Activated naive CD8-positive, alpha-beta T cell treated with anti-CD3 and anti-CD28 coated beads, Interleukin-2, amount 10 ng/mL, durations not matched to agents 7 days and 5 days (primary cell): ENCODE data around the gene SLC9A9. TPM values are rescaled to one million over a fixed set of nuclear protein-coding genes. Genes with fewer than 3 reads are reported as not detected.

ENCODE experiments used
- ATAC-seq: fragments of 150-1000 bp; cut with Tn5 transposase; one replicate; pipeline ENCODE4 v1.10.0; 2021; ENCODE audit warnings: low read depth, moderate library complexity
- POLR2A ChIA-PET: fragments of 350-600 bp; sonication (Branson Sonifier 250); formaldehyde crosslinking; loops from one replicate; lab custom pipeline; 2021; ENCODE audit warnings: antibody characterized with exemption; lab: Charles Lee
- DNase-seq: peaks from one replicate; pipeline ENCODE4 v3.0.0; 2021
- H3K27ac Mint-ChIP-seq: one replicate; pipeline ENCODE4 v1.8.0; 2022; ENCODE audit warnings: mild to moderate bottlenecking, mixed read lengths
- H3K27me3 Mint-ChIP-seq: one replicate; pipeline ENCODE4 v1.8.0; 2022; ENCODE audit warnings: mild to moderate bottlenecking, moderate library complexity, mixed read lengths
- H3K36me3 Mint-ChIP-seq: one replicate; pipeline ENCODE4 v1.8.0; 2021; ENCODE audit warnings: mild to moderate bottlenecking, mixed read lengths
- H3K4me1 Mint-ChIP-seq: one replicate; pipeline ENCODE4 v1.8.0; 2021; ENCODE audit warnings: mixed read lengths
- H3K4me3 Mint-ChIP-seq: one replicate; pipeline ENCODE4 v1.8.0; 2022; ENCODE audit warnings: mild to moderate bottlenecking, moderate library complexity, mixed read lengths
- H3K9me3 Mint-ChIP-seq: one replicate; pipeline ENCODE4 v1.8.0; 2021; ENCODE audit warnings: mixed read lengths
- total RNA-seq, 2 experiments: library from RNA; stranded (reverse); gene quantifications; one replicate each; pipeline ENCODE4 v1.2.3, GENCODE V29; 2021

The SLC9A9 gene
- total RNA-seq, 2 experiments from 2014 or later, result 9.9 to 13.2 TPM

DNA sequence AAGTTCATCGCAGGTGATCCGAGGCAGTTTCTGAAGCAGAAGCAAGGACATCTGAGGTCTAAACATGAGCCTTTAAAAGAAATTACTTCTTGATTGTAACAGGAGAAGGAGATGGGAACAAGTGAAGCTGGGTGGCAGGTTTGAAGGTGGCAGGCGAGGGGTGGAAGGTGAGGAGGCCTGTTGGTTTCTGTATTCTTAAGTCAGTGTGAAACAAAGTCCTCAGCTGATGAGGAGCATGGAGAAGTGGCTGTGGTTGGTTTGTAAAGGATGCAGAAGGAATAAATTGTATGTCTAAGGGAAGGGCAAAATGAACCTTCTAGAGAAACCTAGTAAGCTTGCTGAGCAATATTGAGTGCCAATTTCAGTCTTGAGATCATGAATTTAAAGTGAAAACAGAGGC, 429.9 kb downstream of the SLC9A9 start:
- DNase-seq (no peak), ATAC-seq (no peak)
- Mint-ChIP-seq H3K4me3 (no peak overlapping the region), H3K36me3 (peaks cover 4% of the 10 kb centered on the region), H3K27me3 (no peaks in the 10 kb centered on the region), H3K4me1 (peaks cover 12% of the 10 kb centered on the region), H3K9me3 (peaks cover 2% of the 10 kb centered on the region), H3K27ac (no peak overlapping the region)
- POLR2A ChIA-PET, result no interaction called here

DNA sequence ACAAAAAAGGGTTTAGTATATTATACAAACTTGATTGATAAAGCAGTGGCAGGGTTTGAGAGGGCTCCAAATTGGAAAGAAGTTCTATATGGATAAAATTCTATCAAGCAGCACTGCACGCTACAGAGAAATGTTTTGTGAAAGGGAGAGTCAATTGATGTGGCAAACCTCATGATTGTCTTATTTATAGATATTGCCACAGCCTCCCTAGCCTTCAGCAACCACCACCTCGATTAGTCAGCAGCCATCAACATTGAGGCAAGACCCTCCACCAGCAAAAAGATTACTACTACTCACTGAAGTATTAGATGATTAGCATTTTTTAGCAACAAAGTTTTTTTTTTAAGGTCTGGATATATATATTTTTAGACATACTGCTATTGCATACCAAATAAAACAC, 432.0 kb downstream of the SLC9A9 start:
- H3K4me3 Mint-ChIP-seq, result no peak overlapping the region
- H3K9me3 Mint-ChIP-seq, result peaks cover 2% of the 10 kb centered on the region
- no peak overlapping the region for H3K27ac Mint-ChIP-seq
- no peaks in the 10 kb centered on the region for H3K27me3 Mint-ChIP-seq
- DNase-seq (no peak), ATAC-seq (no peak)
- POLR2A ChIA-PET, result no interaction called here
- peaks cover 3% of the 10 kb centered on the region for H3K36me3 Mint-ChIP-seq
- H3K4me1 Mint-ChIP-seq, result peaks cover 12% of the 10 kb centered on the region

DNA sequence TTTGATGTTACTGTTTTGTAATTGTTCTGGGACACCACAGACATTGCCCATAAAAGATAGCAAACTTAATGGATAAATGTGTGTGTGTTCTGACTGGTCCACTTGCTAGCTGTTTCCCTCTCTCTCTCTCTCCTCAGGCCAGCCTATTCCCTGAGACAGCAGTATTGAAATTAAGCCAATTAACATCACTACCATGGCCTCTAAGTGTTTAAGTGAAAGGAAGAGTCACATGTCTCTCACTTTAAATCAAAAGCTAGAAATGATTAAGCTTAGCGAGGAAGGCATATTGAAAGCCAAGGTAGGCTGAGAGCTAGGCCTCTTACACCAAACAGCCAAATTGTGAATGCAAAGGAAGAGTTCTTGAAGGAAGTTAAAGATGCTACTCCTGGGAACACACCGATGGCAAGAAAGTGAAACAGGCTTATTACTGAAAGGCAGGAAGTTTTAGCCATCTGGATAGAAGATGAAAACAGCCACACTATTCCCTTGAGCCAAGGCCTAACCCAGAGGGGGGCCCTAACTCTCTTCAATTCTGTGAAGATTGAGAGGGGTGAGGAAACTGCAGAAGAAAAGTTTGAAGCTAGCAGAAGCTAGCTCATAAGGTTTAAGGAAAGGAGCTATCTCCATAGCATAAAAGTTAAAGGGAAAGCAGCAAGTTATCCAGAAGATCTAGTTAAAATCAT, 433.6 kb downstream of the SLC9A9 start:
- H3K4me1 Mint-ChIP-seq, result peaks cover 12% of the 10 kb centered on the region
- ATAC-seq, result no peak
- no peaks in the 10 kb centered on the region for H3K27me3 Mint-ChIP-seq
- peaks cover 3% of the 10 kb centered on the region for H3K36me3 Mint-ChIP-seq
- DNase-seq, result no peak
- peaks cover 2% of the 10 kb centered on the region for H3K9me3 Mint-ChIP-seq
- POLR2A ChIA-PET, result no interaction called here
- H3K4me3 Mint-ChIP-seq, result no peak overlapping the region
- no peak overlapping the region for H3K27ac Mint-ChIP-seq

DNA sequence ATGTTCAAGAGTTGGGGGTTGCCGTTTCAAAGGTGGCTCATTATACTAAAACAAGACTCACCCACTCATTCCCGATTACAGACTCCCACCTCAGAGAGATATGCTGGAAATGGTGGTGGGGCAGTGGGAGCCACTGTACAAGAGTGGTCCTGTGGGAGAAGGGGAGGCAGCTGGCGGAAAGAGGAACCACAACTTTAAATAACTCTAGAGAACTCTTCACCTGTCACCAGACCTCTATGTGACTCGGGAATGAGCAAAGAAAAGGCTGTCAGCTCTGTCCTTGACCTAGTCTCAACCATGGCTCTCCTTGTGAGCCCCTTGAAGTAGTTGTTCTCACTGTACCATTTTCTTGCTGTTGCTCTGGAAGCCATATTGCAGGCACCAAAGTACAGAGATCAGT, 434.9 kb downstream of the SLC9A9 start:
- POLR2A ChIA-PET, result no interaction called here
- H3K27ac Mint-ChIP-seq, result no peak overlapping the region

DNA sequence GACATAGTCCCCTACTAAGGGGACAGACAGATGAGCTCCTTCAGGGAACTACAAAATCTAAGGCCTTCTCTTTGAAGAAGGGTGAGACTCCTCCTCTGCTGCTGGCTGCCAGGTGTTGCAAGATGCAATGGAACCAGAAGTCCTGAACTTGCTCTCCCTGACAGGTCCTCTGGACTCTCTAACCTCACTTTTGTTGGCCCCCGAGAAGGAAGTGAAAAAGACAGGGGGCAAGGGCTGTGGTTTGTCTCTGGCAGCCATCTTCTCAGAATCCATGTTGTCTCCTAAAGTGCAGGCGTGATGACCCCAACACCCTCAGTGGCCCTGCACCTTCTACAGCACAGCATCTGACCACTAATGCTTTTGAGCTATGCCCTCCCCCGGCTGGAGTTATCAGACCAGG, 436.2 kb downstream of the SLC9A9 start:
- Mint-ChIP-seq H3K36me3 (peaks cover 3% of the 10 kb centered on the region), H3K9me3 (peaks cover 2% of the 10 kb centered on the region), H3K27ac (no peak overlapping the region), H3K4me3 (no peak overlapping the region), H3K27me3 (no peaks in the 10 kb centered on the region), H3K4me1 (peaks cover 12% of the 10 kb centered on the region)
- ATAC-seq (no peak), DNase-seq (no peak)
- POLR2A ChIA-PET, result no interaction called here

More for the DNA sequence above, 434.9 kb downstream of the SLC9A9 start:
- peaks cover 3% of the 10 kb centered on the region for H3K36me3 Mint-ChIP-seq
- H3K4me1 Mint-ChIP-seq, result peaks cover 12% of the 10 kb centered on the region
- ATAC-seq (no peak), DNase-seq (no peak)
- H3K27me3 Mint-ChIP-seq, result no peaks in the 10 kb centered on the region
- peaks cover 2% of the 10 kb centered on the region for H3K9me3 Mint-ChIP-seq
- H3K4me3 Mint-ChIP-seq, result no peak overlapping the region

DNA sequence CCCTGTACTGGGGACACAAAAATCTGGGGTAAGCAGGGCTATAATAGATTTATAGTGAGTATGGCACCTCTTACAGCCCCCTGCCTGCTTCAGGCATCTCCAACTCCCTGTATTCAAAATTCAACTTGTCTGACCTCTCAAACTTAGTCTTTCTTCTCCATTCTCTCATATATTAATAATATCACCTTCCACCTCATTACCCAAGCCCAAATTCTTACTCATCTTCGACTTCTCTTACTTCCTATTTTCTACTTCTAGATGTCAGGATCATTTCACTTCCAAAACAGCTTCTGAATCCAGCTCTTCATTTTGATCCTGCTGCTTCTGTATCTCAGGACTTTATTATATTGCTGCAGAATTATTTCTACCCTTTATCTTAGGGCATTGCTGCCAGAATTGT, 438.0 kb downstream of the SLC9A9 start:
- POLR2A ChIA-PET, result no interaction called here
- no peak overlapping the region for H3K27ac Mint-ChIP-seq
- no peaks in the 10 kb centered on the region for H3K9me3 Mint-ChIP-seq
- no peak overlapping the region for H3K4me3 Mint-ChIP-seq
- H3K36me3 Mint-ChIP-seq, result no peaks in the 10 kb centered on the region
- DNase-seq (no peak), ATAC-seq (no peak)
- H3K27me3 Mint-ChIP-seq, result no peaks in the 10 kb centered on the region
- peaks cover 6% of the 10 kb centered on the region for H3K4me1 Mint-ChIP-seq

DNA sequence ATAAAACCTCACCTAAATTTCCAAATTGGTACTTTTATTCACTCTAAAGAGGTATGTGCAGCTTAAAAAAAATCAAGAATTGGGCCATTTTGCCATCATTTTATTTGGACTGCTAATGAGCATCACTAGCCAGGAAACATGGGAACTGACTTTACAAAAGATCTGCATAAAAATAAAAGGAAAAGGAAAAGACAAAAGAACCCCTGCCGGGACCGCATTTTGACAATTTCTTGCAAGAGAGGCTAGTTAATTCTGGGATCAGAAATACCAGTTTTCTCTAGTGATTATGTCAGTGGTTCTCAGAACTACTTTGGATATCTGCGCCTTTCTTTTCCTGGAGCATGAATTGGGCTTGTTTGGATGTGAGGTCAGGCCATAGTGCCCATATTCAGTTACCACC, 439.5 kb downstream of the SLC9A9 start:
- H3K4me3 Mint-ChIP-seq, result no peak overlapping the region
- H3K36me3 Mint-ChIP-seq, result peaks cover 1% of the 10 kb centered on the region
- H3K27ac Mint-ChIP-seq, result no peak overlapping the region
- H3K4me1 Mint-ChIP-seq, result no peaks in the 10 kb centered on the region
- ATAC-seq (no peak), DNase-seq (no peak)
- POLR2A ChIA-PET, result no interaction called here
- no peaks in the 10 kb centered on the region for H3K27me3 Mint-ChIP-seq
- no peaks in the 10 kb centered on the region for H3K9me3 Mint-ChIP-seq

DNA sequence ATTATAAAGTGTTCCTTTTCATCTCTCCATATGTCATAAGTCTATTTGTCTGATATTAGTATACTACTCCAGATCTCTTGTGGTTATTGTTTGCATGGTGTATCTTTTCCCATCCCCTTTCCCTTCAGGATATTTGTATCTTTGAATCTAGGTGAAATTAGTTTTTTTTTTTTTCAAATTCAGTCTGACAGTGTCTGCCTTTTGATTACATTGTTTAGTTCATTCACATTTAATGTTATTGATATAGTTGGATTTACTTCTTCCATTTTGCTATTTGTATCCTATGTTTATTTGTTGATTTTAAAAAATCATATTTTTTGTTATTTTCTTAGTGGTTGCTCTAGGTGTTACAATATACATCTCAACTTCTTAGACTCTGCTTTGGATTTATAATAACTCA, 445.7 kb downstream of the SLC9A9 start:
- Mint-ChIP-seq H3K27me3 (no peaks in the 10 kb centered on the region), H3K36me3 (peaks cover 1% of the 10 kb centered on the region), H3K27ac (no peak overlapping the region), H3K4me3 (no peak overlapping the region), H3K4me1 (no peaks in the 10 kb centered on the region), H3K9me3 (no peaks in the 10 kb centered on the region)
- no peak for DNase-seq
- ATAC-seq, result no peak
- POLR2A ChIA-PET, result no interaction called here

DNA sequence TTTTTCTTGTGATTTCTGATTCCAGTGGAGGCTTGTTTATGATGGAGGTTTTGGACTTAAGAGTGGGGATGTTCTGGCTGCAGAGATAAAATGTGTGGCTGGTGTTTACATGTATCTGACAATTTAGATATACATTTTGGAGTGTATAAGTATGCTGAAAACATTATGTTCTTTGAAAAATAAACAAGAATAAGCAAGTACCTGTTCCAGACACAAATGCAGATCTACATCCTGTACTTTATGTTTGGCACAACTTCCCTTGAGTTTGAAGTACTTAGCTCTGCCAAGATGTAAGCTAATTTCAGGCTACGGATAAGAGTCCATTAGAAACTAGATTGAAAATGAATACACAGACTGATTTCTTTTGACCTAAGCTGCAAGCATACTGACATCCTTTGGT, 451.5 kb downstream of the SLC9A9 start:
- Mint-ChIP-seq H3K27me3 (no peaks in the 10 kb centered on the region), H3K4me1 (no peaks in the 10 kb centered on the region), H3K4me3 (no peak overlapping the region), H3K36me3 (peaks cover 2% of the 10 kb centered on the region), H3K9me3 (peaks cover 8% of the 10 kb centered on the region), H3K27ac (no peak overlapping the region)
- DNase-seq (no peak), ATAC-seq (no peak)
- POLR2A ChIA-PET, result no interaction called here

DNA sequence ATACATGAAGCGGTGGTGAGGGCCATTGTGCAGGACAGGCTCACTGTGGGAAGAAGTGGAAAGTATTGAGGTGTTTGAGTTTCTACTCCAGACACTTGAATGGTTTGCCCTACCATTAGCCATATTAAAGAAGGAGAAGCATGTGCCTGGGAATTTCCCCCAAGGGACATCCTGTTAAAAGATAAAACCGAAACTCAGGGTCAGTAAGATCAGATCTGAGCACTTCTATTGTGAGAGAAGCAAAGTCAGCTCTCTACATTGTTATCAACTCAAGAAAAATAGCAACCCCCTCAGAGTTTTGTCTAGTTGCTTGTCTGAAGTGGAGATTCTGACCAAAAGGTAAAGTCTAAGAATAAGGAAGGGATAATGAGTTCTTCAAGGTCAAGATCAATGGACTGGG, 458.9 kb downstream of the SLC9A9 start:
- H3K4me1 Mint-ChIP-seq, result no peaks in the 10 kb centered on the region
- ATAC-seq, result no peak
- H3K36me3 Mint-ChIP-seq, result peaks cover 2% of the 10 kb centered on the region
- no peaks in the 10 kb centered on the region for H3K27me3 Mint-ChIP-seq
- H3K9me3 Mint-ChIP-seq, result peaks cover 9% of the 10 kb centered on the region
- POLR2A ChIA-PET, result no interaction called here
- H3K27ac Mint-ChIP-seq, result no peak overlapping the region
- DNase-seq, result no peak
- H3K4me3 Mint-ChIP-seq, result no peak overlapping the region

DNA sequence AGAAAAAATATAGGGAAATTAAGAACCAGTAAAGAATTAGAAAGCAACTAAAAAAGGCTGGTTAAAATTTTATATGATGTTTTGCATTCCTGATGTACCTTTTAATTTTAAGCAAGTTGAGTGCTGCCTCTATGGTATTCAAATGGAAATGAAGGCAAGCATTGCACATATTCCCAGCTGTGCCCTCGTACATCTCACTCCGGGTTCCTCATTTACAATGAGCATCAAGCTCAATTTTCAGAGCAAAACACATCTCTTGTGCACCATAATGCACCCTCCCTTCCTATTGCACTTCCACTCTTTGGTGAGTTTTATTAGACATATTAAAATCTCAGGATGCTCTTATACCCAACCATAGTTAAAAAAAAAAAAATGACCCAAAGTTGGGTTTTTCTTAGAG, 460.8 kb downstream of the SLC9A9 start:
- no peaks in the 10 kb centered on the region for H3K4me1 Mint-ChIP-seq
- H3K27me3 Mint-ChIP-seq, result no peaks in the 10 kb centered on the region
- POLR2A ChIA-PET, result no interaction called here
- H3K9me3 Mint-ChIP-seq, result peaks cover 5% of the 10 kb centered on the region
- no peak overlapping the region for H3K4me3 Mint-ChIP-seq
- no peak overlapping the region for H3K27ac Mint-ChIP-seq
- H3K36me3 Mint-ChIP-seq, result no peaks in the 10 kb centered on the region
- DNase-seq (no peak), ATAC-seq (no peak)

DNA sequence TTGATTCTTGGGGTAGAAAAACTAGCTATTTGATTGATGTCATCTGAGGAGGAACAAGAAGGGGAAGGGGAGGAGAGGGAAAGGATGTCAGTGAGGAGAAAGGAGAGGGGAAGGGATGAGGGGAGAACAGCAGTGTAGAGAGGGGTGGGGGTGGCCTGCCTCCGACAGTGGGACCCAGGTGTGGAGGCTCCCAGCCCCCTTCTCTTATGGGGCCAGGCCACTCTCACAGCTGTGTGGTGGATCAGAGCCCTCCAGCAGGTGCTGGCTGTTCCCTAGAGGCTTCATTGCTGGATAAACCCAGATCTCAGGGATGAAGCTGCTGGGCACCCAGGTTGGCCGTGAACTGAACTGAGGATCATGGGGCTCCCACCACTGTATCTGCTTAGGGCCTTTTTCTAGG, 464.2 kb downstream of the SLC9A9 start:
- H3K36me3 Mint-ChIP-seq, result peaks cover 2% of the 10 kb centered on the region
- peaks cover 1% of the 10 kb centered on the region for H3K9me3 Mint-ChIP-seq
- no peaks in the 10 kb centered on the region for H3K27me3 Mint-ChIP-seq
- no peak for DNase-seq
- ATAC-seq, result no peak
- no peak overlapping the region for H3K4me3 Mint-ChIP-seq
- POLR2A ChIA-PET, result no interaction called here
- H3K27ac Mint-ChIP-seq, result no peak overlapping the region
- no peaks in the 10 kb centered on the region for H3K4me1 Mint-ChIP-seq

DNA sequence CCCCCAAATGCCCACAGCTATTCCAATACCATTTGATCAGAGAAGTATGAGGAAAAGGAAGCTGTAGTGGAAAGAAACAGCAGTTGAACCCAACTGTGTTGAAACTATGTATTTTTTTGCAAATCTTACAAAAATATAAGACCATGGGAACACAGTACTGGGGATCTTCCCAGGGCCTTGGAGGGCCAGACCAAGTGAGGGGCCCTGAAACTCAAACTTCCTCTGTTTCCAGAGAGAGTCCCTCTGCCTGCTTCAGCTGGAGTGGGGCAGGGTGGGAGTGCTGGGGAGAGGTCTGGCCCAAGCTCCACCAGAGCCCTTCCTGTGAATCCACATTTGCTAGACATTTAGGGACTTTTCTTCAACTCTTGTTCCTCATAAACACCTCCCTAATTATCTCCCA, 464.8 kb downstream of the SLC9A9 start:
- H3K36me3 Mint-ChIP-seq, result peaks cover 2% of the 10 kb centered on the region
- H3K4me3 Mint-ChIP-seq, result no peak overlapping the region
- ATAC-seq (no peak), DNase-seq (no peak)
- H3K27me3 Mint-ChIP-seq, result no peaks in the 10 kb centered on the region
- H3K9me3 Mint-ChIP-seq, result peaks cover 1% of the 10 kb centered on the region
- no peak overlapping the region for H3K27ac Mint-ChIP-seq
- no peaks in the 10 kb centered on the region for H3K4me1 Mint-ChIP-seq
- POLR2A ChIA-PET, result no interaction called here

DNA sequence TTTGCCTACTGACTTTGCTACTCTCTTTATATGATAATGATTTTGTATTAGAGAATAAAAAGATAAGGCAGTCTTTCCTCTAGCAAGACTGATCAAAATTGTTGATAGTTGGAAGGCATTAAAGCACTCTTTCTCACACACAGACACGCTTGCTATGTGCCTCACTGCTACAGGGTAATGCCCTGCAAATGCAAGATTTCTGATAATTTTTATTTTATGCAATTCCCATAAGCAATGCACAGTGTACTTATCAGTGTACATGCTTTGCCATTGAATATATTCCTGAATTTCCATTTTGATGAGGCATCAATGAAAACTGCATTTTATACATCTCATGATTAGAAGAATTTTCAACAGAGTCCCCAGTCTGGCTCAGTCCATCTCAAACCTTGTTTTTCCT, 465.5 kb downstream of the SLC9A9 start:
- DNase-seq (no peak), ATAC-seq (no peak)
- Mint-ChIP-seq H3K4me1 (no peaks in the 10 kb centered on the region), H3K27me3 (no peaks in the 10 kb centered on the region), H3K27ac (no peak overlapping the region), H3K36me3 (peaks cover 2% of the 10 kb centered on the region), H3K4me3 (no peak overlapping the region), H3K9me3 (peaks cover 1% of the 10 kb centered on the region)
- POLR2A ChIA-PET, result no interaction called here

DNA sequence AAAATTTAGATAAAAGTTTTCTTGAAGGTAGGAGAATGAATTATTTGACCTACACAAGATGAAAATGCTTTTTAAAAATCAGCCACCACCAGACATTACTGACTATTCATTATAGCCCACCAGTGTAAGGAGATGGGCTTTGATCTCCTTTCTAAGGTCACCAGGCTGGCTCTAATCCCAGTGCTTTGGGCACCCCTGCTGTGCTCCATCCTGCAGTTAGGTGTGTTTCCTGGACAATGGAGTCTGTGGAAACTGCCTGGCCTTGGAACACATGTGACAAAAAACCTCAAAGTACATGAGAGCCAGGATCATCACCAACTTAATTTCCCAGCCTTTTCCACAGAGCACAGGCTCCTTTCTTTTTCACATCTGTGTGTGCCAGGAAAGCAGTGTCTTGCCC, 467.8 kb downstream of the SLC9A9 start:
- DNase-seq, result no peak

More for the DNA sequence above, 467.8 kb downstream of the SLC9A9 start:
- peaks cover 1% of the 10 kb centered on the region for H3K9me3 Mint-ChIP-seq
- ATAC-seq, result no peak
- H3K36me3 Mint-ChIP-seq, result peaks cover 2% of the 10 kb centered on the region
- no peaks in the 10 kb centered on the region for H3K27me3 Mint-ChIP-seq
- no peaks in the 10 kb centered on the region for H3K4me1 Mint-ChIP-seq
- H3K27ac Mint-ChIP-seq, result no peak overlapping the region
- H3K4me3 Mint-ChIP-seq, result no peak overlapping the region
- POLR2A ChIA-PET, result no interaction called here
